K562 (cell line): ENCODE data around the gene IPO7. TPM values are rescaled to one million over a fixed set of nuclear protein-coding genes. Genes with fewer than 3 reads are reported as not detected.

Experiments used
- ATAC-seq: fragments of 200-7000 bp; cut with Tn5 transposase; 3 replicates; pipeline ENCODE4 v1.9.1; 2020; ENCODE audit warnings: moderate library complexity
- BruUV-seq: library from RNA; stranded (reverse); fragments of 400-500 nt; replicated peaks from 2 replicates; lab custom pipeline; 2021; lab: Mats Ljungman, UMichigan
- CTCF ChIA-PET: fragments of 300-600 bp; formaldehyde crosslinking; extraction: SDS; loops from one replicate; lab custom pipeline; 2021; ENCODE audit warnings: low intra/inter-chr PET ratio; lab: Yijun Ruan, JAX
- POLR2A ChIA-PET: fragments of 300-600, 350-650 bp; sonication (Branson Sonifier 250); formaldehyde crosslinking; extraction: SDS; loops from one replicate; lab custom pipeline; 2021; ENCODE audit warnings: antibody characterized with exemption, inconsistent platforms; lab: Yijun Ruan, JAX
- DNase-seq, 4 experiments: peaks; one replicate each; pipeline versions ENCODE4 v3.0.0 to v3.0.0-alpha.2; 2011 to 2018; ENCODE audit warnings: low spot score in 3 of 4, mixed read lengths in 3 of 4; ENCODE audit errors: extremely low read depth in 1 of 4
- FAIRE-seq: peaks from 2 replicates; lab custom pipeline; 2011; peaks lifted over from hg19 to GRCh38; lab: Jason Lieb, UNC
- H2AFZ ChIP-seq: 2 replicates; pipeline ENCODE4 v1.6.0; 2011; ENCODE audit warnings: low read depth, low read length, control low read depth, inconsistent platforms
- H3K27ac ChIP-seq: fragments of 200-600 bp; 3 replicates; pipeline ENCODE4 v1.8.0; 2011; ENCODE audit warnings: low read depth, mild to moderate bottlenecking, control low read depth, inconsistent platforms, low read length, moderate library complexity, mixed read lengths; ENCODE audit errors: extremely low read depth
- H3K27me3 ChIP-seq, 2 experiments: fragments of 300-600 bp in 1 of 2; 2 replicates in 1 of 2; 3 replicates in 1 of 2; pipeline versions ENCODE4 v1.6.0 to v1.8.0; 2011; ENCODE audit warnings: inconsistent platforms in 2 of 2, low read length in 2 of 2, mild to moderate bottlenecking in 1 of 2, mixed read lengths in 1 of 2, moderate library complexity in 1 of 2; ENCODE audit not compliant: control insufficient read depth in 2 of 2, insufficient read depth in 2 of 2
- H3K36me3 ChIP-seq: fragments of 300-600 bp; 3 replicates; pipeline ENCODE4 v1.8.0; 2011; ENCODE audit warnings: mild to moderate bottlenecking, low read length, inconsistent platforms; ENCODE audit not compliant: control insufficient read depth, insufficient read depth
- H3K4me1 ChIP-seq, 2 experiments: fragments of 200-600 bp in 1 of 2; replicated peaks in 1 of 2; 2 replicates in 1 of 2; 3 replicates in 1 of 2; pipeline versions ENCODE4 v1.5.1 to v1.8.0; 2011; ENCODE audit warnings: inconsistent platforms in 2 of 2, low read length in 2 of 2, mild to moderate bottlenecking in 1 of 2, mixed read lengths in 1 of 2, moderate library complexity in 1 of 2; ENCODE audit not compliant: control insufficient read depth in 2 of 2, insufficient read depth in 2 of 2
- H3K4me2 ChIP-seq: 2 replicates; pipeline ENCODE4 v1.6.1; 2011; ENCODE audit warnings: low read length, control low read depth, inconsistent platforms, mixed read lengths; ENCODE audit not compliant: insufficient read depth
- H3K4me3 ChIP-seq: fragments of 200-600 bp; sonication (generic), shearing (Covaris generic); 2 replicates; pipeline ENCODE4 v1.5.1; 2016; ENCODE audit warnings: control low read depth, inconsistent platforms
- H3K79me2 ChIP-seq: fragments of 200-600 bp; 3 replicates; pipeline ENCODE4 v1.8.0; 2011; ENCODE audit warnings: low read length, inconsistent platforms; ENCODE audit not compliant: control insufficient read depth, insufficient read depth
- H3K9ac ChIP-seq, 2 experiments: 2 replicates each; pipeline versions ENCODE4 v1.6.0 to v1.6.1; 2011; ENCODE audit warnings: low read depth in 2 of 2, low read length in 2 of 2, control low read depth in 1 of 2, inconsistent platforms in 1 of 2, mild to moderate bottlenecking in 1 of 2, mixed read lengths in 1 of 2; ENCODE audit not compliant: insufficient read depth in 1 of 2
- H3K9me1 ChIP-seq: one replicate; pipeline ENCODE4 v1.6.0; 2011; ENCODE audit warnings: inconsistent platforms, mild to moderate bottlenecking, low read length, moderate library complexity; ENCODE audit not compliant: control insufficient read depth, insufficient read depth
- H3K9me3 ChIP-seq: replicated peaks from 2 replicates; pipeline ENCODE4 v1.5.1; 2011; ENCODE audit warnings: low read depth, low read length, inconsistent platforms; ENCODE audit not compliant: control insufficient read depth, insufficient read depth
- H4K20me1 ChIP-seq: replicated peaks from 2 replicates; pipeline ENCODE4 v1.6.1; 2011; ENCODE audit warnings: low read length, inconsistent platforms, mixed read lengths; ENCODE audit not compliant: control insufficient read depth, insufficient read depth
- ARID1B ChIP-seq: fragments of 450-650 bp; IDR thresholded peaks from 2 replicates; pipeline ENCODE4 v1.6.1; 2016; ENCODE audit warnings: antibody characterized with exemption, mild to moderate bottlenecking, inconsistent platforms
- CBFA2T3 ChIP-seq: fragments of 450-650 bp; IDR thresholded peaks from 2 replicates; pipeline ENCODE4 v1.6.1; 2017
- CEBPB ChIP-seq: fragments of 450-650 bp; IDR thresholded peaks from 2 replicates; pipeline ENCODE4 v1.6.1; 2016; ENCODE audit warnings: missing genetic modification characterization, missing compliant biosample characterization
- NCOR1 ChIP-seq: fragments of 450-650 bp; IDR thresholded peaks from 2 replicates; pipeline ENCODE4 v1.6.1; 2016; ENCODE audit warnings: mild to moderate bottlenecking, moderate library complexity
- TCF3 ChIP-seq: sonication (generic); formaldehyde crosslinking; IDR thresholded peaks from 2 replicates; pipeline ENCODE4 v1.4.0; 2020; ENCODE audit warnings: mild to moderate bottlenecking, missing genetic modification reagents
- TEAD4 ChIP-seq, 2 experiments: sonication (generic) in 1 of 2; formaldehyde crosslinking in 1 of 2; IDR thresholded peaks; 2 replicates each; pipeline versions ENCODE4 v1.6.1 to v1.8.0; 2012 to 2022; ENCODE audit warnings: borderline replicate concordance in 1 of 2, inconsistent platforms in 1 of 2, low read length in 1 of 2, mild to moderate bottlenecking in 1 of 2, missing genetic modification reagents in 1 of 2
- ZC3H4 ChIP-seq: sonication (generic); formaldehyde crosslinking; IDR thresholded peaks from 2 replicates; pipeline ENCODE4 v1.9.0; 2021; ENCODE audit warnings: missing genetic modification reagents, borderline replicate concordance
- WGBS: fragments of 100-300 bp; shearing (Covaris generic); methylation state at CpG from one replicate; pipeline ENCODE4 v1.1.6; 2016; ENCODE audit warnings: low coverage, mixed read lengths; ENCODE audit not compliant: insufficient coverage; ENCODE audit errors: missing lambda C conversion rate; 5-methylcytosine and 5-hydroxymethylcytosine counted together
- in situ Hi-C: fragments of 300-500 bp; cut with MboI; formaldehyde crosslinking; loops from 4 replicates; pipeline ENCODE4 v1.15.0; 2018; ENCODE audit warnings: inconsistent platforms, mixed read lengths
- intact Hi-C: fragments of 100-400 bp; cut with micrococcal nuclease; formaldehyde crosslinking; loops from 2 replicates; pipeline ENCODE4 v1.14.2; 2022
- polyA plus RNA-seq, 8 experiments: library from polyadenylated mRNA; depleted of rRNA in 4 of 8; stranded (reverse) in 5 of 8; unstranded in 3 of 8; fragments of >200 nt; fragmentation: Nextera tagmentation in 2 of 8; fragmentation: Illumina TruSeq in 1 of 8; extraction: Ambion mirVana in 2 of 8; extraction: Trizol in 1 of 8; gene quantifications; 2 replicates each; pipeline versions ENCODE4 v1.2.1 to v1.2.3, GENCODE V29; 2011 to 2014; ENCODE audit warnings: inconsistent platforms in 1 of 8, missing spikeins in 1 of 8
- small RNA-seq: library from RNA; depleted of rRNA; stranded (forward); fragments of <200 nt; gene quantifications from one replicate; pipeline ENCODE3, GENCODE V24; 2014
- total RNA-seq, 7 experiments: library from RNA; depleted of rRNA in 6 of 7; stranded (reverse); fragments of >200 nt in 6 of 7; fragmentation: Illumina TruSeq in 2 of 7; extraction: Trizol in 2 of 7; gene quantifications; 2 replicates each; pipeline versions ENCODE4 v1.2.1 to v1.2.3, GENCODE V29; 2011 to 2021; ENCODE audit warnings: low replicate concordance in 1 of 7
- TF ChIP-seq, protein P1 (sequence below): IDR thresholded peaks from 3 replicates; pipeline ENCODE4 v1.6.1; 2011; ENCODE audit warnings: borderline replicate concordance, mild to moderate bottlenecking, moderate library complexity; ENCODE audit not compliant: insufficient read length; ENCODE audit errors: extremely low read depth

The IPO7 gene
- total and polyA plus RNA-seq, 9 of the 15 experiments (the other 6 are each of a cell fraction or from before 2014, with no cell fraction given) = 23.6 to 138 (median 110) TPM

- peak overlapping the region; percentile 49; the same call in 1 of the 2 replicates for H2AFZ ChIP-seq
- H3K27ac ChIP-seq = peak overlapping the region; percentile 37
- H4K20me1 ChIP-seq = no peaks in the 10 kb centered on the region
- in situ Hi-C loops = no loop called here
- TF ChIP-seq, protein P1, sequence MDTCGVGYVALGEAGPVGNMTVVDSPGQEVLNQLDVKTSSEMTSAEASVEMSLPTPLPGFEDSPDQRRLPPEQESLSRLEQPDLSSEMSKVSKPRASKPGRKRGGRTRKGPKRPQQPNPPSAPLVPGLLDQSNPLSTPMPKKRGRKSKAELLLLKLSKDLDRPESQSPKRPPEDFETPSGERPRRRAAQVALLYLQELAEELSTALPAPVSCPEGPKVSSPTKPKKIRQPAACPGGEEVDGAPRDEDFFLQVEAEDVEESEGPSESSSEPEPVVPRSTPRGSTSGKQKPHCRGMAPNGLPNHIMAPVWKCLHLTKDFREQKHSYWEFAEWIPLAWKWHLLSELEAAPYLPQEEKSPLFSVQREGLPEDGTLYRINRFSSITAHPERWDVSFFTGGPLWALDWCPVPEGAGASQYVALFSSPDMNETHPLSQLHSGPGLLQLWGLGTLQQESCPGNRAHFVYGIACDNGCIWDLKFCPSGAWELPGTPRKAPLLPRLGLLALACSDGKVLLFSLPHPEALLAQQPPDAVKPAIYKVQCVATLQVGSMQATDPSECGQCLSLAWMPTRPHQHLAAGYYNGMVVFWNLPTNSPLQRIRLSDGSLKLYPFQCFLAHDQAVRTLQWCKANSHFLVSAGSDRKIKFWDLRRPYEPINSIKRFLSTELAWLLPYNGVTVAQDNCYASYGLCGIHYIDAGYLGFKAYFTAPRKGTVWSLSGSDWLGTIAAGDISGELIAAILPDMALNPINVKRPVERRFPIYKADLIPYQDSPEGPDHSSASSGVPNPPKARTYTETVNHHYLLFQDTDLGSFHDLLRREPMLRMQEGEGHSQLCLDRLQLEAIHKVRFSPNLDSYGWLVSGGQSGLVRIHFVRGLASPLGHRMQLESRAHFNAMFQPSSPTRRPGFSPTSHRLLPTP = no peak
- TF ChIP-seq ZC3H4 (CRISPR knock-in tag) = no peak
- 0 out of 2 replicates have a peak, but pooled peaks have one; percentile 13 for TF ChIP-seq NCOR1
- TF ChIP-seq ARID1B = peak; percentile 33; the same call in 1 of the 2 replicates
- TF ChIP-seq TEAD4 (IDR thresholded peaks at IDR 0.05; ENCODE audit: low read length) = 0 out of 2 replicates have a peak, but pooled peaks have one; percentile 28
- no peak for TF ChIP-seq TEAD4 (CRISPR knock-in tag; IDR thresholded peaks at IDR 0.05; ENCODE audit: borderline replicate concordance)
- TF ChIP-seq CEBPB (tag) = 0 out of 2 replicates have a peak, but pooled peaks have one; percentile 22
- TF ChIP-seq CBFA2T3 = peak; percentile 20; the same call in 1 of the 2 replicates
- peak; percentile 40; the same call in 1 of the 2 replicates for TF ChIP-seq TCF3 (CRISPR knock-in tag)
- FAIRE-seq (peak; percentile 65), DNase-seq (peak in 1 of 4 experiments; percentile 49), ATAC-seq (peak; percentile 77)
- H3K9me3 ChIP-seq = no peaks in the 10 kb centered on the region
- no peaks in the 10 kb centered on the region for H3K27me3 ChIP-seq
- H3K36me3 ChIP-seq = peaks cover 63% of the 10 kb centered on the region
- H3K4me2 ChIP-seq = peak overlapping the region; percentile 42; the same call in 1 of the 2 replicates
- ChIA-PET POLR2A (interaction anchor here (0.7 to 0.8 kb wide), 2 partner anchors 22 to 54 kb away, joined by 3 read pairs; no protein-coding TSS in a partner anchor), CTCF (no interaction called here)
- H3K79me2 ChIP-seq = no peaks in the 10 kb centered on the region
- WGBS = 16% methylated on average over 6 of the region's 6 CpGs
- no peak overlapping the region for H3K4me3 ChIP-seq
- intact Hi-C loops = no loop called here
- no TSS peak for BruUV-seq
- no peaks in the 10 kb centered on the region for H3K9me1 ChIP-seq
- peaks cover 0 to 6% of the 10 kb centered on the region in 2 experiments; a peak in 3 of 5 replicates for H3K4me1 ChIP-seq
- peak overlapping the region; percentile 7 to 36; a peak in 2 of 4 replicates for H3K9ac ChIP-seq
Observed at GRCh38 chr11:9495803-9496514, 111.5 kb downstream of the IPO7 start.

Small RNA genes within 50 kb of the gene (small RNA-seq; reads per million reads assigned to genes)
- gene SNORA23 = 165 reads per million, percentile 99 among the genes with 10 or more reads in this experiment

Other genes with a start within 250 kb of the IPO7 start
- 34.4 and 40.7 TPM in 2 replicates for gene DENND5A, start 119.3 kb upstream of the IPO7 start, total RNA-seq (2014; rRNA removed)
- 58.3 and 60.4 TPM in 2 replicates for gene DENND5A, start 119.3 kb upstream of the IPO7 start, total RNA-seq (2014; rRNA removed; fragmentation: Illumina TruSeq; extraction: Trizol)
- gene DENND5A, start 119.3 kb upstream of the IPO7 start, total RNA-seq (2015; rRNA removed; fragmentation: Illumina TruSeq; extraction: Trizol) = 58.5 and 60.4 TPM in 2 replicates
- gene DENND5A, start 119.3 kb upstream of the IPO7 start, total RNA-seq (2021) = 45.2 and 46.3 TPM in 2 replicates
- 130 and 160 TPM in 2 replicates for gene DENND5A, start 119.3 kb upstream of the IPO7 start, polyA plus RNA-seq (2011; rRNA removed)
- gene DENND5A, start 119.3 kb upstream of the IPO7 start, polyA plus RNA-seq (2014; fragmentation: Illumina TruSeq; extraction: Trizol) = 78.4 and 86.4 TPM in 2 replicates
- gene DENND5A, start 119.3 kb upstream of the IPO7 start, polyA plus RNA-seq (2014; fragmentation: Nextera tagmentation; extraction: Ambion mirVana) = 10 to 100 TPM; 11.7 to 12.3 TPM
- gene DENND5A, start 119.3 kb upstream of the IPO7 start, polyA plus RNA-seq (2014; rRNA removed) = 35.3 and 43.2 TPM in 2 replicates
- gene TMEM41B, start 70.1 kb upstream of the IPO7 start, total RNA-seq (2014; rRNA removed) = 58.5 and 65.8 TPM in 2 replicates
- gene TMEM41B, start 70.1 kb upstream of the IPO7 start, total RNA-seq (2014; rRNA removed; fragmentation: Illumina TruSeq; extraction: Trizol) = 51.5 and 58.8 TPM in 2 replicates
- 34.5 and 37.0 TPM in 2 replicates for gene TMEM41B, start 70.1 kb upstream of the IPO7 start, total RNA-seq (2015; rRNA removed; fragmentation: Illumina TruSeq; extraction: Trizol)
- gene TMEM41B, start 70.1 kb upstream of the IPO7 start, total RNA-seq (2021) = 44.3 and 48.7 TPM in 2 replicates
- 79.6 and 89.6 TPM in 2 replicates for gene TMEM41B, start 70.1 kb upstream of the IPO7 start, polyA plus RNA-seq (2011; rRNA removed)
- gene TMEM41B, start 70.1 kb upstream of the IPO7 start, polyA plus RNA-seq (2014; fragmentation: Illumina TruSeq; extraction: Trizol) = 28.1 and 28.8 TPM in 2 replicates
- gene TMEM41B, start 70.1 kb upstream of the IPO7 start, polyA plus RNA-seq (2014; fragmentation: Nextera tagmentation; extraction: Ambion mirVana) = 10 to 100 TPM; 17.1 to 24.7 TPM
- 58.7 and 75.6 TPM in 2 replicates for gene TMEM41B, start 70.1 kb upstream of the IPO7 start, polyA plus RNA-seq (2014; rRNA removed)
- gene ZNF143, start 76.4 kb downstream of the IPO7 start, total RNA-seq (2014; rRNA removed) = 17.3 and 23.6 TPM in 2 replicates
- 29.8 and 32.9 TPM in 2 replicates for gene ZNF143, start 76.4 kb downstream of the IPO7 start, total RNA-seq (2014; rRNA removed; fragmentation: Illumina TruSeq; extraction: Trizol)
- gene ZNF143, start 76.4 kb downstream of the IPO7 start, total RNA-seq (2015; rRNA removed; fragmentation: Illumina TruSeq; extraction: Trizol) = 25.6 and 27.1 TPM in 2 replicates
- gene ZNF143, start 76.4 kb downstream of the IPO7 start, total RNA-seq (2021) = 26.2 and 30.4 TPM in 2 replicates
- gene ZNF143, start 76.4 kb downstream of the IPO7 start, polyA plus RNA-seq (2011; rRNA removed) = 55.6 and 58.5 TPM in 2 replicates
- gene ZNF143, start 76.4 kb downstream of the IPO7 start, polyA plus RNA-seq (2014; fragmentation: Illumina TruSeq; extraction: Trizol) = 21.5 and 28.2 TPM in 2 replicates
- 10 to 100 TPM; 18.4 to 34.4 TPM for gene ZNF143, start 76.4 kb downstream of the IPO7 start, polyA plus RNA-seq (2014; fragmentation: Nextera tagmentation; extraction: Ambion mirVana)
- gene ZNF143, start 76.4 kb downstream of the IPO7 start, polyA plus RNA-seq (2014; rRNA removed) = 16.8 and 19.8 TPM in 2 replicates
- gene WEE1, start 189.0 kb downstream of the IPO7 start, total RNA-seq (2014; rRNA removed) = 62.9 and 66.8 TPM in 2 replicates
- 73.2 and 80.9 TPM in 2 replicates for gene WEE1, start 189.0 kb downstream of the IPO7 start, total RNA-seq (2014; rRNA removed; fragmentation: Illumina TruSeq; extraction: Trizol)
- 61.6 and 67.4 TPM in 2 replicates for gene WEE1, start 189.0 kb downstream of the IPO7 start, total RNA-seq (2015; rRNA removed; fragmentation: Illumina TruSeq; extraction: Trizol)
- gene WEE1, start 189.0 kb downstream of the IPO7 start, total RNA-seq (2021) = 82.1 and 82.7 TPM in 2 replicates
- 81.2 and 99.0 TPM in 2 replicates for gene WEE1, start 189.0 kb downstream of the IPO7 start, polyA plus RNA-seq (2011; rRNA removed)
- 73.7 and 93.4 TPM in 2 replicates for gene WEE1, start 189.0 kb downstream of the IPO7 start, polyA plus RNA-seq (2014; fragmentation: Illumina TruSeq; extraction: Trizol)
- 10 to 100 TPM; 21.9 to 30.6 TPM for gene WEE1, start 189.0 kb downstream of the IPO7 start, polyA plus RNA-seq (2014; fragmentation: Nextera tagmentation; extraction: Ambion mirVana)
- 51.3 and 53.9 TPM in 2 replicates for gene WEE1, start 189.0 kb downstream of the IPO7 start, polyA plus RNA-seq (2014; rRNA removed)